Measurements from ENCODE around the gene PTPDC1. TPM values are rescaled to one million over a fixed set of nuclear protein-coding genes. Genes with fewer than 3 reads are reported as not detected.

Gene PTPDC1
- total RNA-seq, 1 experiment from 2014 or later: 3.6 TPM

- no peaks in the 10 kb centered on the region for H3K9me3 ChIP-seq
- no peak for DNase-seq
- no peaks in the 10 kb centered on the region for H3K36me3 ChIP-seq
- no peaks in the 10 kb centered on the region for H3K27me3 ChIP-seq
- H3K4me3 ChIP-seq: no peak overlapping the region
Observed at GRCh38 chr9:94150890-94151650, 66.8 kb downstream of the PTPDC1 start.

- no peak for DNase-seq
- Histone ChIP-seq H3K4me3 (no peak overlapping the region), H3K27me3 (no peaks in the 10 kb centered on the region), H3K36me3 (no peaks in the 10 kb centered on the region), H3K9me3 (no peaks in the 10 kb centered on the region)
Observed at GRCh38 chr9:94153905-94154304, 69.6 kb downstream of the PTPDC1 start.

GRCh38 chr9:94156348-94157049 is 72.2 kb downstream of the PTPDC1 start:
- no peak for DNase-seq
- Histone ChIP-seq H3K4me3 (no peak overlapping the region), H3K36me3 (no peaks in the 10 kb centered on the region), H3K27me3 (no peaks in the 10 kb centered on the region), H3K9me3 (no peaks in the 10 kb centered on the region)

GRCh38 chr9:94157050-94157801 is 73.0 kb downstream of the PTPDC1 start:
- H3K4me3 ChIP-seq: no peak overlapping the region
- no peaks in the 10 kb centered on the region for H3K36me3 ChIP-seq
- H3K9me3 ChIP-seq: no peaks in the 10 kb centered on the region
- H3K27me3 ChIP-seq: no peaks in the 10 kb centered on the region
- no peak for DNase-seq

Other genes with a start within 250 kb of the PTPDC1 start
- 170 and 176 TPM in 2 replicates for gene BARX1, start 129.1 kb upstream of the PTPDC1 start, total RNA-seq (2014; rRNA removed; shearing (Covaris generic); ENCODE audit: low replicate concordance)
- gene ZNF169, start 174.8 kb downstream of the PTPDC1 start, total RNA-seq (2014; rRNA removed; shearing (Covaris generic); ENCODE audit: low replicate concordance): 1.6 and 4.0 TPM in 2 replicates
- gene NUTM2F, start 244.2 kb downstream of the PTPDC1 start, total RNA-seq (2014; rRNA removed; shearing (Covaris generic); ENCODE audit: low replicate concordance): not detected in 2 replicates